ENCODE results near the gene KCNJ16.
A peak's percentile ranks its signal among the peaks of the same experiment; 100 is the strongest.

GRCh38 chr17:70080541-70081347, 5.7 kb downstream of the KCNJ16 start:
- TF ChIP-seq CTCF (IDR thresholded peaks at IDR 0.05), result no peak
- TF ChIP-seq EP300 (IDR thresholded peaks at IDR 0.05), result peak in 1 of 2 donors; percentile 72
- no peak for TF ChIP-seq POLR2A (IDR thresholded peaks at IDR 0.05)
